Mesendoderm (in vitro differentiated cells): ENCODE data around the gene MORN4.

Source experiments
- DNase-seq: peaks from one replicate; pipeline ENCODE4 v3.0.0; 2013
- H2AK5ac ChIP-seq: 2 replicates; pipeline ENCODE4 v1.6.1; 2013; ENCODE audit warnings: low read length, inconsistent platforms
- H2BK120ac ChIP-seq: 2 replicates; pipeline ENCODE4 v1.6.1; 2013; ENCODE audit warnings: low read depth, mild to moderate bottlenecking, low read length, moderate library complexity, mixed read lengths
- H2BK15ac ChIP-seq: replicated peaks from 2 replicates; pipeline ENCODE4 v1.6.1; 2013; ENCODE audit warnings: low read depth, mild to moderate bottlenecking, moderate library complexity
- H2BK5ac ChIP-seq: 2 replicates; pipeline ENCODE4 v1.6.1; 2013; ENCODE audit warnings: low read length, inconsistent platforms
- H3K18ac ChIP-seq: 2 replicates; pipeline ENCODE4 v1.6.1; 2013; ENCODE audit warnings: mild to moderate bottlenecking, low read length, mixed read lengths
- H3K23ac ChIP-seq: one replicate; pipeline ENCODE4 v1.6.1; 2013; ENCODE audit warnings: low read length
- H3K27ac ChIP-seq: 2 replicates; pipeline ENCODE4 v1.5.1; 2013; ENCODE audit warnings: low read depth, mild to moderate bottlenecking, inconsistent platforms, low read length, moderate library complexity
- H3K27me3 ChIP-seq: 2 replicates; pipeline ENCODE4 v1.6.1; 2013; ENCODE audit warnings: low read length, control low read depth, mild to moderate bottlenecking, inconsistent platforms; ENCODE audit not compliant: insufficient read depth, poor library complexity
- H3K36me3 ChIP-seq: 2 replicates; pipeline ENCODE4 v1.6.1; 2013; ENCODE audit warnings: low read length, inconsistent platforms; ENCODE audit not compliant: control insufficient read depth, insufficient read depth
- H3K4ac ChIP-seq: one replicate; pipeline ENCODE4 v1.6.1; 2013; ENCODE audit warnings: low read depth, mild to moderate bottlenecking, low read length, moderate library complexity
- H3K4me1 ChIP-seq: 2 replicates; pipeline ENCODE4 v1.6.1; 2013; ENCODE audit warnings: low read depth, low read length, inconsistent platforms; ENCODE audit not compliant: control insufficient read depth
- H3K4me2 ChIP-seq: 2 replicates; pipeline ENCODE4 v1.6.1; 2013; ENCODE audit warnings: low read length
- H3K4me3 ChIP-seq: 2 replicates; pipeline ENCODE4 v1.5.1; 2013; ENCODE audit warnings: mild to moderate bottlenecking, low read length
- H3K56ac ChIP-seq: one replicate; pipeline ENCODE4 v1.6.1; 2013; ENCODE audit warnings: low read length
- H3K79me1 ChIP-seq: 2 replicates; pipeline ENCODE4 v1.6.1; 2013; ENCODE audit warnings: low read length, inconsistent platforms
- H3K79me2 ChIP-seq: 2 replicates; pipeline ENCODE4 v1.6.1; 2013; ENCODE audit warnings: mild to moderate bottlenecking, low read length; ENCODE audit not compliant: control insufficient read depth, insufficient read depth
- H3K9ac ChIP-seq: 2 replicates; pipeline ENCODE4 v1.6.1; 2013; ENCODE audit warnings: low read length, inconsistent platforms
- H4K5ac ChIP-seq: one replicate; pipeline ENCODE4 v1.6.1; 2013; ENCODE audit warnings: low read length
- H4K8ac ChIP-seq: one replicate; pipeline ENCODE4 v1.6.1; 2013; ENCODE audit warnings: low read depth, mild to moderate bottlenecking, control low read depth, low read length, moderate library complexity
- WGBS: extraction: QIAGEN DNeasy Blood & Tissue Kit; methylation state at CpG from one replicate; pipeline ENCODE4 v1.1.7; 2013; ENCODE audit warnings: low lambda C conversion rate, missing lambda C conversion rate; ENCODE audit not compliant: insufficient coverage; ENCODE audit errors: extremely low coverage; 5-methylcytosine and 5-hydroxymethylcytosine counted together

The MORN4 gene

GRCh38 chr10:97584798-97585438 lies 48.4 kb downstream of the MORN4 start:
- no peaks in the 10 kb centered on the region for H3K79me2 ChIP-seq
- H3K4me3 ChIP-seq = no peak overlapping the region
- H3K4me1 ChIP-seq = no peaks in the 10 kb centered on the region
- no peak overlapping the region for H3K56ac ChIP-seq
- H3K9ac ChIP-seq = no peak overlapping the region
- no peak overlapping the region for H3K27ac ChIP-seq
- no peaks in the 10 kb centered on the region for H3K27me3 ChIP-seq
- H4K5ac ChIP-seq = no peak overlapping the region
- no peak overlapping the region for H2BK120ac ChIP-seq
- H3K23ac ChIP-seq = no peak overlapping the region
- H2BK15ac ChIP-seq = no peak overlapping the region
- H2AK5ac ChIP-seq = no peak overlapping the region
- no peak overlapping the region for H3K4ac ChIP-seq
- no peak overlapping the region for H3K18ac ChIP-seq
- no peak overlapping the region for H3K4me2 ChIP-seq
- H3K36me3 ChIP-seq = no peaks in the 10 kb centered on the region
- no CpG with 5 or more reads among the region's 5 CpGs for WGBS
- DNase-seq = no peak
- no peak overlapping the region for H2BK5ac ChIP-seq
- H4K8ac ChIP-seq = no peak overlapping the region
- H3K79me1 ChIP-seq = no peaks in the 10 kb centered on the region

- H3K56ac ChIP-seq = no peak within 1 kb of the TSS
- H3K27me3 ChIP-seq = no peaks in the 10 kb centered on the region
- peak; percentile 89 for DNase-seq
- no peak within 1 kb of the TSS for H4K5ac ChIP-seq
- no peak within 1 kb of the TSS for H2BK5ac ChIP-seq
- H3K4ac ChIP-seq = no peak within 1 kb of the TSS
- H3K4me2 ChIP-seq = no peak within 1 kb of the TSS
- H3K27ac ChIP-seq = no peak within 1 kb of the TSS
- H2AK5ac ChIP-seq = no peak within 1 kb of the TSS
- H3K79me2 ChIP-seq = no peaks in the 10 kb centered on the region
- H3K18ac ChIP-seq = no peak within 1 kb of the TSS
- no peak within 1 kb of the TSS for H2BK15ac ChIP-seq
- H3K9ac ChIP-seq = no peak within 1 kb of the TSS
- H3K4me1 ChIP-seq = no peaks in the 10 kb centered on the region
- WGBS = no CpG with 5 or more reads among the region's 5 CpGs
- H4K8ac ChIP-seq = no peak within 1 kb of the TSS
- no peak within 1 kb of the TSS for H2BK120ac ChIP-seq
- no peaks in the 10 kb centered on the region for H3K79me1 ChIP-seq
- H3K4me3 ChIP-seq = no peak within 1 kb of the TSS
- H3K36me3 ChIP-seq = no peaks in the 10 kb centered on the region
- H3K23ac ChIP-seq = no peak within 1 kb of the TSS
These were observed 49.1 kb downstream of the MORN4 start, which contains the start of gene HOGA1 for GRCh38 chr10:97584060-97584797. HOGA1 (plus strand) TSS chr10:97584389; CDS start chr10:97584704, 315 bp downstream.

GRCh38 chr10:97583476-97583875 lies 49.8 kb downstream of the MORN4 start:
- Histone ChIP-seq H2BK15ac (no peak overlapping the region), H3K36me3 (no peaks in the 10 kb centered on the region), H3K9ac (no peak overlapping the region), H3K23ac (no peak overlapping the region), H4K8ac (no peak overlapping the region), H3K79me2 (no peaks in the 10 kb centered on the region), H3K27ac (no peak overlapping the region), H2BK5ac (no peak overlapping the region), H2AK5ac (no peak overlapping the region), H4K5ac (no peak overlapping the region), H3K18ac (no peak overlapping the region), H3K27me3 (no peaks in the 10 kb centered on the region), H3K4me2 (no peak overlapping the region), H3K4ac (no peak overlapping the region), H3K4me3 (no peak overlapping the region), H3K56ac (no peak overlapping the region), H3K79me1 (no peaks in the 10 kb centered on the region), H3K4me1 (no peaks in the 10 kb centered on the region), H2BK120ac (no peak overlapping the region)
- no CpG with 5 or more reads among the region's 13 CpGs for WGBS
- DNase-seq = no peak

GRCh38 chr10:97582169-97582568 lies 51.1 kb downstream of the MORN4 start:
- no peak overlapping the region for H3K23ac ChIP-seq
- no peak overlapping the region for H2BK120ac ChIP-seq
- no peak overlapping the region for H3K56ac ChIP-seq
- H3K36me3 ChIP-seq = no peaks in the 10 kb centered on the region
- DNase-seq = no peak
- H3K79me2 ChIP-seq = no peaks in the 10 kb centered on the region
- no peak overlapping the region for H3K18ac ChIP-seq
- no peak overlapping the region for H2AK5ac ChIP-seq
- no peak overlapping the region for H4K5ac ChIP-seq
- H3K9ac ChIP-seq = no peak overlapping the region
- no peaks in the 10 kb centered on the region for H3K79me1 ChIP-seq
- no peak overlapping the region for H3K4me2 ChIP-seq
- H3K27me3 ChIP-seq = no peaks in the 10 kb centered on the region
- no peak overlapping the region for H4K8ac ChIP-seq
- no peaks in the 10 kb centered on the region for H3K4me1 ChIP-seq
- H3K27ac ChIP-seq = no peak overlapping the region
- no CpG with 5 or more reads among the region's 8 CpGs for WGBS
- H3K4ac ChIP-seq = no peak overlapping the region
- no peak overlapping the region for H3K4me3 ChIP-seq
- H2BK15ac ChIP-seq = no peak overlapping the region
- H2BK5ac ChIP-seq = no peak overlapping the region

- Histone ChIP-seq H2BK15ac (no peak overlapping the region), H3K27ac (no peak overlapping the region), H3K4me1 (no peaks in the 10 kb centered on the region), H3K56ac (no peak overlapping the region), H3K23ac (no peak overlapping the region), H3K79me1 (no peaks in the 10 kb centered on the region), H3K4me3 (no peak overlapping the region), H4K5ac (no peak overlapping the region), H3K4ac (no peak overlapping the region), H3K4me2 (no peak overlapping the region), H2BK5ac (no peak overlapping the region), H3K18ac (no peak overlapping the region), H3K79me2 (no peaks in the 10 kb centered on the region), H4K8ac (no peak overlapping the region), H2BK120ac (no peak overlapping the region), H3K36me3 (no peaks in the 10 kb centered on the region), H3K27me3 (no peaks in the 10 kb centered on the region), H3K9ac (no peak overlapping the region), H2AK5ac (no peak overlapping the region)
- no peak for DNase-seq
- WGBS = no CpG with 5 or more reads among the region's 9 CpGs
These were observed 52.6 kb downstream of the MORN4 start for GRCh38 chr10:97580421-97581367.
